GM12872 (cell line): ENCODE results near the gene DDX1.
A peak's percentile ranks its signal among the peaks of the same experiment; 100 is the strongest.

Experiments
- TF ChIP-seq, protein P1 (sequence below): IDR thresholded peaks from 3 replicates; pipeline ENCODE4 v1.5.1; 2011; ENCODE audit warnings: low read depth, mild to moderate bottlenecking, low read length, moderate library complexity; ENCODE audit not compliant: insufficient read depth

DDX1 gene

DNA sequence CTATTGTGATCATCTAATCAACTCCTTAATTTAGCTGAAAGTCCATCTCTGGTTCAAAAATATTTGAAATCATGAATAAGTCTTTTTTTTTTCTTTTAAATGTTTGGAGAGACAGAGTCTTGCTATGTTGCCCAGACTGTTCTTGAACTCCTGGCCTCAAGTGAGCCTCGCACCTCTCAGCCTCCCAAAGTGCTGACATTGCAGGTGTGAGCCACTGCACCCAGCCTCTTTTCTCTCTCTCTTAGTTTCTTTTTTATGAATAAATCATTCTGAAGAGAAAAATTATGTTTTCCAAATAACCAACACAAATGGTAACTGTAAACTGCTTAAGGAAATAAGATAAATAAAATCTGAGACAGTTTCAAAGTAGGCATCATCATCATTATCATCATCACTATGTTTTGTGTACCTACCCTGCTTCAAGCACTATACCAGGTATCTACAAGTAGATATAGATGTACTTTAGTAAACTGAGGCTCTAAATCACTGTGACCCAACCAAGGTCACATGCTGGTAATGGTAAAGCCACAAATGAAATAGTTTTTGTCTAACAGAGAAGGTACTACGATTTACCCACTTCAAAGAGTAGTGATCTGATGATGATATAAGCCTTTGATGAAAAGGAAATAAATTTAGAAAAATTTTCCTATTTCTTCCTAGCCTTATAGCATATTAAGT lies 25.5 kb upstream of the DDX1 start:
- TF ChIP-seq, protein P1, sequence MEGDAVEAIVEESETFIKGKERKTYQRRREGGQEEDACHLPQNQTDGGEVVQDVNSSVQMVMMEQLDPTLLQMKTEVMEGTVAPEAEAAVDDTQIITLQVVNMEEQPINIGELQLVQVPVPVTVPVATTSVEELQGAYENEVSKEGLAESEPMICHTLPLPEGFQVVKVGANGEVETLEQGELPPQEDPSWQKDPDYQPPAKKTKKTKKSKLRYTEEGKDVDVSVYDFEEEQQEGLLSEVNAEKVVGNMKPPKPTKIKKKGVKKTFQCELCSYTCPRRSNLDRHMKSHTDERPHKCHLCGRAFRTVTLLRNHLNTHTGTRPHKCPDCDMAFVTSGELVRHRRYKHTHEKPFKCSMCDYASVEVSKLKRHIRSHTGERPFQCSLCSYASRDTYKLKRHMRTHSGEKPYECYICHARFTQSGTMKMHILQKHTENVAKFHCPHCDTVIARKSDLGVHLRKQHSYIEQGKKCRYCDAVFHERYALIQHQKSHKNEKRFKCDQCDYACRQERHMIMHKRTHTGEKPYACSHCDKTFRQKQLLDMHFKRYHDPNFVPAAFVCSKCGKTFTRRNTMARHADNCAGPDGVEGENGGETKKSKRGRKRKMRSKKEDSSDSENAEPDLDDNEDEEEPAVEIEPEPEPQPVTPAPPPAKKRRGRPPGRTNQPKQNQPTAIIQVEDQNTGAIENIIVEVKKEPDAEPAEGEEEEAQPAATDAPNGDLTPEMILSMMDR = no peak

DNA sequence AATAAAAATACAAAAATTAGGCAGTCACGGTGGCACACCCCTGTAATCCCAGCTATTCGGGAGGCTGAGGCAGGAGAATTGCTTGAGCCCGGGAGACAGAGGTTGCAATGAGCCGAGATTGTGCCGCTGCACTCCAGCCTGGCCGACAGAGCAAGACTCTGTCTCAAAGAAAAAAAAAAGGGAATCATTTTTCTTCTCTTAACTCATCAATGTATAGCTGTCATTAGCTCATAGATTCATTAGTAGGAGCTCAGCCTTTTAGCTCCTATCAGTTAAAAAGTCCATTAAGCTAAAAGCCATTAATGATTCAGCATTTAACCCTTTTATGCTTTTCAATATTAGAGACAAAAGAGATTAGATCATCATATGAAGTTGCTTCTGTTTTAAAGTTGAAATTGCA lies 24.8 kb upstream of the DDX1 start:
- TF ChIP-seq, protein P1 = no peak

DNA sequence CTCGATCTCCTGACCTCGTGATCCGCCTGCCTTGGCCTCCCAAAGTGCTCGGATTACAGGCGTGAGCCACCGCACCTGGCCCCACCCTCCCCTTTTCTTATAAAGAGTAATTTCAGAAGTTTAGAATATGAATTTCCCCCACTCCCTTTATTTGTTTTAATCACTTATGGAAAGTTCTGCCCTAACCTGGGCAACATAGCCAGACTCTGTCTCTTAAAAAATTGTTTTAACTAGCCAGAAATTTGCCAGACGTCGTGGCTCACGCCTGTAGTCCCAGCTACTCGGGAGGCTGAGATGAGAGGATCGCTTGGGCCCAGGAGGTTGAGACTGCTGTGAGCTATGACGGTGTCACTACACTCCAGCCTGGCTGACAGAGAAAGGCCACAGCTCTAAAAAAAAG lies 22.8 kb upstream of the DDX1 start:
- TF ChIP-seq, protein P1 = no peak

DNA sequence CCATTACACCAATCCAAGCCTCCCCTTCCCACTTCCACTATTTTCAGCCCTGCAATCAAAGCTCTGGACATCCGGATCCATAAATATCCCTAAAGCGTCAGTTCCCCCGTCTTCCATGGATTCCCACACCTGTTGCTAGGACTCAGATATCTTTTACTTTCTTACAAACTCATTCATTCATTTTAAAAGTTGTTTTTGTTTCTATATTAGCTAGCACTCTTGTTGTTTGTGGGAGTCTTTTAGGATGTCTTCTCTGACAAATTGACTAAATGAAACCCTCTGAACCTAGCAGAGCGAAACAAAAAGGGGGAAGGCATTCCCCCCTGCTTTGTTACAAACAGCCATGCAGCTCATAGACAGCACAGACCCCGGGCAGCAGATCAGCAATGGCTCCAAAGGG lies 21.6 kb upstream of the DDX1 start:
- TF ChIP-seq, protein P1 = no peak

DNA sequence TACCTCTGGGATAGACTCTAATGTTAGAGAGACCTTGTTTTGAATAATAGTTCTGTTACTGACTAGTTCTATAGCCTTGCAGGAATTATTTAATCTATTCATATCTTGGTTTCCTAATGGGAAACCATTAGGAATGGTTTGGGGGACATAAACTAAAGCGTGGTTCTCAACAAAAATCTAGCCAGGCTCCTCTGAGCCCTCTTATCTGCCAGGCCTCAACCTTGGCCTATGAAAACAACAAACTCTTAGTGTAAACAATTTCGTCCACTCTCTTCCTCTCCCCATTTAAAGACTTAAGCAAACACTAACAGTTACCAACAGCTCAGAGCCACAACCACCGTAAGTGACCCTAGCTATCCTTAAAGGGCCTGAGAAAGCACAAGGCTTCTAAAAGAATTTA lies 19.9 kb upstream of the DDX1 start:
- TF ChIP-seq, protein P1 = no peak

DNA sequence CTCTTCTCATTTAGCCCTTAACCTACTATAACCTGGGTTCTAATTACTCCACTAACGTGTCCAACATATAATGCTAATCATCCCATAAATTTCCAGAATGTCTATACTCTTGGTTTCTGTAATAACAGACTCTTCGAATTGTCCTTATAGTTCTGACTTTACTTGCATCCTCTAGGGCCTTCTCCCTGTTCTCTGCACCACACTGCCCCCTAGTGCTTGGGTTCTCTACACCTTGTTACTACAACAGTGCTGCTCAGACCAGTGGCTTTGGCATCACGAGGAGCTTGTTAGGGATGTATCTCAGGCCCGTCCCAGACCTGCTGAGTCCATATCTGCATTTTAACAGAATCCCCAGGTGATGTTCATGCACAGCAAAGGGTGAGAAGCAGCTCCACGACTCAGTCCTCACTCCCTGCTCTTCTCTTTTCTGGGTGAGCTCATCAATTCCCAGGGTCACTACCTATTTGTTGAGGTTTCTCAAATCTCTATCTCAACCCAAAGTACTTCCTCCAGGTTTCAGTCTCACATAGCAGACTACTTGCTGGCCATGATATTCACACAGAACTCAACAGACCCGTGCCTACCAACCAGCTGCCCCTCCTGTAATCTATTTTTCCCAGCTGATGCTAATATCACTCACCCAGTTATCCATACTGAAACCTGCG lies 14.5 kb upstream of the DDX1 start:
- TF ChIP-seq, protein P1 = peak; percentile 75

DNA sequence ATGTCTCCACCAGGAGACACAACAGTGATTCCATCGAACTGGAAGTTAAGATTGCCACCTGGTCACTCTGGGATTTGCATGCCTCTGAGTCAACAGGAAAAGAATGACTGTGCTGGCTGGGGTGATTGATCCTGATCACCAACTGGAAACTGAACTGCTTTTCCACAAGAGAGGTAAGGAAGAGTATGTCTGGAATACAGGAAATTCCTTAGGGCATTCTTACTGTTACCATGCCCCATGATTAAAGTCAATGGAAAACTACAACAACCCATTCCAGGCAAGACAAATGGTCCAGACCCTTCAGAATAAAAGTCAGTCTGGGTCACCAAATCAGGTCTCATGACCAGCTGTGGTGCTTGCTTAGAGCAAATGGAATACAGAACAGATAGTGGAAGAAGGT lies 12.0 kb upstream of the DDX1 start:
- TF ChIP-seq, protein P1 = no peak
